HCT116 (cell line): ENCODE data around the gene GPR65. TPM values are rescaled to one million over a fixed set of nuclear protein-coding genes. Genes with fewer than 3 reads are reported as not detected.

Experiments
- ATAC-seq: fragments of 200-7000 bp; cut with Tn5 transposase; 2 replicates; pipeline ENCODE4 v1.9.1; 2020; ENCODE audit warnings: mild to moderate bottlenecking, moderate library complexity
- BruUV-seq: library from RNA; stranded (reverse); fragments of 400-500 nt; replicated peaks from 2 replicates; lab custom pipeline; 2021; lab: Mats Ljungman, UMichigan
- CTCF ChIA-PET: fragments of 300-600 bp; sonication (Branson Sonifier 250); formaldehyde crosslinking; loops from one replicate; lab custom pipeline; 2021; ENCODE audit warnings: antibody characterized with exemption; lab: Charles Lee
- POLR2A ChIA-PET: fragments of 300-600, 350-600 bp; sonication (Branson Sonifier 250); formaldehyde crosslinking; loops from one replicate; lab custom pipeline; 2021; ENCODE audit warnings: antibody characterized with exemption; lab: Charles Lee
- RAD21 ChIA-PET, 2 experiments: fragments of 300-600 bp; sonication (Branson Sonifier 250); formaldehyde crosslinking; loops; one replicate each; lab custom pipeline; 2023; ENCODE audit warnings: low total read pairs in 2 of 2; ENCODE audit not compliant: uncharacterized antibody in 2 of 2, unreplicated experiment in 2 of 2, low non-redundant PET in 1 of 2; lab: Charles Lee
- DNase-seq: peaks from one replicate; pipeline ENCODE4 v3.0.0-alpha.2; 2010; ENCODE audit warnings: low read depth, low spot score
- H2AFZ ChIP-seq: fragments of 200-600 bp; shearing (Covaris generic), sonication (generic); 2 replicates; pipeline ENCODE4 v1.6.1; 2017; ENCODE audit warnings: low read depth, mixed run types, mixed read lengths, antibody characterized with exemption, low read length; ENCODE audit not compliant: poor library complexity, severe bottlenecking
- H3K27ac ChIP-seq: 2 replicates; pipeline ENCODE4 v1.5.1; 2012; ENCODE audit warnings: low read depth, low read length
- H3K27me3 ChIP-seq: fragments of 200-600 bp; sonication (generic); 2 replicates; pipeline ENCODE4 v1.6.1; 2016; ENCODE audit warnings: mixed run types, low read length, mixed read lengths; ENCODE audit not compliant: insufficient read depth
- H3K36me3 ChIP-seq, 2 experiments: fragments of 200-500 bp in 1 of 2; fragments of 200-600 bp in 1 of 2; sonication (Bioruptor generic) in 1 of 2; sonication (generic) in 1 of 2; 2 replicates each; pipeline versions ENCODE4 v1.5.1 to v1.6.1; 2014 to 2016; ENCODE audit warnings: low read length in 2 of 2, inconsistent platforms in 1 of 2, mixed read lengths in 1 of 2, mixed run types in 1 of 2; ENCODE audit not compliant: insufficient read depth in 2 of 2, control insufficient read depth in 1 of 2
- H3K4me1 ChIP-seq, 2 experiments: fragments of 200-600 bp in 1 of 2; sonication (generic) in 1 of 2; 2 replicates each; pipeline versions ENCODE4 v1.5.1 to v1.6.1; 2012 to 2017; ENCODE audit warnings: low read length in 2 of 2, inconsistent platforms in 1 of 2, mild to moderate bottlenecking in 1 of 2, mixed read lengths in 1 of 2, mixed run types in 1 of 2, moderate library complexity in 1 of 2; ENCODE audit not compliant: insufficient read depth in 2 of 2, control insufficient read depth in 1 of 2
- H3K4me2 ChIP-seq: fragments of 200-600 bp; sonication (generic); 2 replicates; pipeline ENCODE4 v1.6.1; 2017; ENCODE audit warnings: mixed run types, low read length, mixed read lengths
- H3K4me3 ChIP-seq, 2 experiments: fragments of 200-600 bp in 1 of 2; sonication (generic) in 1 of 2; replicated peaks in 1 of 2; 2 replicates each; pipeline ENCODE4 v1.5.1; 2011 to 2016; ENCODE audit warnings: low read length in 2 of 2, control low read depth in 1 of 2, low read depth in 1 of 2, mild to moderate bottlenecking in 1 of 2, mixed read lengths in 1 of 2, mixed run types in 1 of 2
- H3K79me2 ChIP-seq: fragments of 200-600 bp; sonication (generic); 2 replicates; pipeline ENCODE4 v1.6.1; 2017; ENCODE audit warnings: mild to moderate bottlenecking, mixed run types, low read length, moderate library complexity, mixed read lengths; ENCODE audit not compliant: insufficient read depth
- H3K9ac ChIP-seq: fragments of 200-600 bp; sonication (generic); 2 replicates; pipeline ENCODE4 v1.6.1; 2016; ENCODE audit warnings: low read length, mixed read lengths
- H3K9me2 ChIP-seq: fragments of 200-600 bp; sonication (generic), shearing (Covaris generic); 2 replicates; pipeline ENCODE4 v1.6.1; 2017; ENCODE audit warnings: mixed run types, mild to moderate bottlenecking, moderate library complexity; ENCODE audit not compliant: insufficient read depth
- H3K9me3 ChIP-seq, 2 experiments: fragments of 200-500 bp in 1 of 2; fragments of 200-600 bp in 1 of 2; sonication (Bioruptor generic) in 1 of 2; sonication (generic) in 1 of 2; 2 replicates each; pipeline ENCODE4 v1.6.1; 2014 to 2017; ENCODE audit warnings: low read length in 2 of 2, mixed read lengths in 2 of 2, inconsistent platforms in 1 of 2, low read depth in 1 of 2, mild to moderate bottlenecking in 1 of 2, mixed run types in 1 of 2, moderate library complexity in 1 of 2; ENCODE audit not compliant: control insufficient read depth in 1 of 2, insufficient read depth in 1 of 2
- H4K20me1 ChIP-seq: fragments of 200-600 bp; sonication (generic), shearing (Covaris generic); 2 replicates; pipeline ENCODE4 v1.6.1; 2017; ENCODE audit warnings: mixed run types, mild to moderate bottlenecking, moderate library complexity; ENCODE audit not compliant: insufficient read depth
- CEBPB ChIP-seq: IDR thresholded peaks from 2 replicates; pipeline ENCODE4 v1.6.1; 2012; ENCODE audit warnings: low read depth
- EZH2 ChIP-seq: fragments of 200-600 bp; sonication (generic); IDR thresholded peaks from 2 replicates; pipeline ENCODE4 v1.6.1; 2017; ENCODE audit warnings: antibody characterized with exemption, mixed run types
- POLR2AphosphoS5 ChIP-seq: IDR thresholded peaks from 2 replicates; pipeline ENCODE4 v1.6.1; 2011; ENCODE audit warnings: mild to moderate bottlenecking, low read depth, low read length, moderate library complexity
- SIN3A ChIP-seq: IDR thresholded peaks from 2 replicates; pipeline ENCODE4 v1.6.1; 2012; ENCODE audit warnings: low read depth
- SP1 ChIP-seq: IDR thresholded peaks from 2 replicates; pipeline ENCODE4 v1.6.1; 2012; ENCODE audit warnings: low read depth
- TCF7L2 ChIP-seq: IDR thresholded peaks from 2 replicates; pipeline ENCODE4 v1.7.0; 2011; ENCODE audit warnings: borderline replicate concordance, inconsistent platforms; ENCODE audit not compliant: insufficient read depth, insufficient read length; ENCODE audit errors: extremely low read depth
- YY1 ChIP-seq: IDR thresholded peaks from 2 replicates; pipeline ENCODE4 v1.6.1; 2011; ENCODE audit warnings: low read length, low read depth, moderate library complexity, mild to moderate bottlenecking; ENCODE audit not compliant: insufficient replicate concordance; ENCODE audit errors: extremely low read depth
- ZBTB33 ChIP-seq: IDR thresholded peaks from 2 replicates; pipeline ENCODE4 v1.6.1; 2011; ENCODE audit warnings: mild to moderate bottlenecking, low read length, moderate library complexity; ENCODE audit not compliant: insufficient replicate concordance; ENCODE audit errors: extremely low read depth
- intact Hi-C: fragments of 100-400 bp; cut with micrococcal nuclease; formaldehyde crosslinking; loops from 2 replicates; pipeline ENCODE4 v1.10.0; 2022
- total RNA-seq: library from RNA; stranded (reverse); gene quantifications from one replicate; pipeline ENCODE4 v1.2.1, GENCODE V29; 2021; ENCODE audit not compliant: unreplicated experiment
- TF ChIP-seq, protein P1 (sequence below): IDR thresholded peaks from 2 replicates; pipeline ENCODE4 v1.6.1; 2012

Gene GPR65
- total RNA-seq, 1 experiment from 2014 or later = 0.05 TPM

GRCh38 chr14:88003425-88003824 lies 1.5 kb upstream of the GPR65 start:
- BruUV-seq = no TSS peak
- H3K9ac ChIP-seq = no peak overlapping the region
- intact Hi-C loops = no loop called here
- no peaks in the 10 kb centered on the region for H4K20me1 ChIP-seq
- no peaks in the 10 kb centered on the region for H3K79me2 ChIP-seq
- no peak overlapping the region for H2AFZ ChIP-seq
- no peak for TF ChIP-seq SIN3A
- TF ChIP-seq EZH2 = no peak
- TF ChIP-seq POLR2AphosphoS5 = no peak
- no peak for TF ChIP-seq ZBTB33
- TF ChIP-seq YY1 = no peak
- TF ChIP-seq CEBPB = no peak
- no peak for TF ChIP-seq TCF7L2
- TF ChIP-seq, protein P1, sequence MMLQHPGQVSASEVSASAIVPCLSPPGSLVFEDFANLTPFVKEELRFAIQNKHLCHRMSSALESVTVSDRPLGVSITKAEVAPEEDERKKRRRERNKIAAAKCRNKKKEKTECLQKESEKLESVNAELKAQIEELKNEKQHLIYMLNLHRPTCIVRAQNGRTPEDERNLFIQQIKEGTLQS = no peak
- TF ChIP-seq SP1 = no peak
- no peak overlapping the region for H3K27ac ChIP-seq
- H3K9me2 ChIP-seq = no peaks in the 10 kb centered on the region
- H3K27me3 ChIP-seq = no peaks in the 10 kb centered on the region
- no peak for DNase-seq
- no peak for ATAC-seq
- no peaks in the 10 kb centered on the region for H3K36me3 ChIP-seq
- H3K4me1 ChIP-seq = no peaks in the 10 kb centered on the region
- ChIA-PET POLR2A (no interaction called here), CTCF (no interaction called here), RAD21 (no interaction called here)
- no peaks in the 10 kb centered on the region; a peak in 1 of 4 replicates for H3K9me3 ChIP-seq
- H3K4me3 ChIP-seq = no peak overlapping the region
- no peak overlapping the region for H3K4me2 ChIP-seq
